MCF 10A (cell line): ENCODE results near the gene TACSTD2. TPM values are rescaled to one million over a fixed set of nuclear protein-coding genes. Genes with fewer than 3 reads are reported as not detected.
"Not testable (repeated sequence)": the region's sequence is repeated elsewhere in the genome, so short reads cannot be mapped to it uniquely, and the experiment has no call there.

Source experiments
- BruUV-seq: library from RNA; stranded (reverse); fragments of 400-500 nt; replicated peaks from 2 replicates; lab custom pipeline; 2021; lab: Mats Ljungman, UMichigan
- CTCF ChIA-PET: fragments of 300-600 bp; sonication (Branson Sonifier 250); formaldehyde crosslinking; extraction: SDS; loops from one replicate; lab custom pipeline; 2021; ENCODE audit warnings: antibody characterized with exemption, inconsistent platforms; lab: Yijun Ruan, JAX
- POLR2A ChIA-PET: fragments of 300-600, 350-650 bp; sonication (Branson Sonifier 250); formaldehyde crosslinking; extraction: SDS; loops from one replicate; lab custom pipeline; 2020; ENCODE audit warnings: antibody characterized with exemption, inconsistent platforms; lab: Yijun Ruan, JAX
- DNase-seq: peaks from one replicate; pipeline ENCODE4 v3.0.0-alpha.2; 2018; ENCODE audit not compliant: unreplicated experiment
- H3K27ac Mint-ChIP-seq: one replicate; pipeline ENCODE4 v1.8.0; 2022; ENCODE audit warnings: mild to moderate bottlenecking, low read depth, mixed read lengths; ENCODE audit not compliant: unreplicated experiment
- H3K27me3 Mint-ChIP-seq: one replicate; pipeline ENCODE4 v1.8.0; 2022; ENCODE audit warnings: mixed read lengths; ENCODE audit not compliant: insufficient read depth, unreplicated experiment
- H3K36me3 Mint-ChIP-seq: one replicate; pipeline ENCODE4 v1.8.0; 2022; ENCODE audit warnings: mild to moderate bottlenecking, moderate library complexity, mixed read lengths; ENCODE audit not compliant: insufficient read depth, unreplicated experiment
- H3K4me1 Mint-ChIP-seq: one replicate; pipeline ENCODE4 v1.8.0; 2022; ENCODE audit warnings: mixed read lengths; ENCODE audit not compliant: insufficient read depth, unreplicated experiment
- H3K4me3 Mint-ChIP-seq: one replicate; pipeline ENCODE4 v1.8.0; 2022; ENCODE audit warnings: mild to moderate bottlenecking, moderate library complexity, mixed read lengths; ENCODE audit not compliant: unreplicated experiment
- H3K9me3 Mint-ChIP-seq: one replicate; pipeline ENCODE4 v1.8.0; 2022; ENCODE audit warnings: mixed read lengths; ENCODE audit not compliant: unreplicated experiment
- intact Hi-C: fragments of 100-400 bp; cut with micrococcal nuclease; formaldehyde crosslinking; loops from 2 replicates; pipeline ENCODE4 v1.14.1; 2022
- total RNA-seq: library from RNA; stranded (reverse); gene quantifications from 2 replicates; pipeline ENCODE4 v1.2.3, GENCODE V29; 2022
- TF ChIP-seq, protein P1 (sequence below): fragments of 200-600 bp; IDR thresholded peaks from one replicate; pipeline ENCODE4 v1.8.0; 2022; ENCODE audit warnings: antibody characterized with exemption, mild to moderate bottlenecking; ENCODE audit not compliant: unreplicated experiment

Gene TACSTD2
- total RNA-seq, 1 experiment from 2014 or later = 14.8 TPM

DNA sequence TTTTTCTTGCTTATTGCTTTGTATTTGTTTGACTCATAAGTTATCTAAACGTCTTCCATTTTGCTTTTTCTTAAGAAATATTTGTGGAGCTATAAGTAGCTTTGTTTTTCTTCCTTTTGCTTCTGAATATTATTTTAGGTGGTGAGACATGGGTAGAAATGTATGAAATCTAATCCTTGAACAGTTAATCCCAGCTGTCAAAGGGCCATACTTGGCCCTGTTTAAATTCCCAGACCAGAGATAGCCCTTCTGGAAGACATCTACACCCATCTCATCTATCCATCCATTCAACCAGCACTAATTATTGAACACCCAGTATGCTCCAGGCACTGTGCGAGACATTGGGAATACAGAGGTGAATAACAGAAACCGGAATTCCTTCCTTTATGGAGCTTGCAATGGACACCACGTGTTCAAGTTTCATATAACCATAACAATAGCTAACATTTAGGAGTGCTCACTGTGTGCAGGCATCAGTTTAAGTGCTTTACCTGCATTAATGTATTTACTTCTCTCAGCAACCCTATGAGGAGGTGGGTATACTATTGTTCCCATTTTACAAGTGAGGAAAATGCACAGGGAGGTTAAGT, 8.7 kb downstream of the TACSTD2 start:
- H3K27me3 Mint-ChIP-seq = no peaks in the 10 kb centered on the region
- peaks cover 6% of the 10 kb centered on the region for H3K36me3 Mint-ChIP-seq
- no peak for DNase-seq
- no TSS peak for BruUV-seq
- peaks cover 20% of the 10 kb centered on the region for H3K4me1 Mint-ChIP-seq
- TF ChIP-seq, protein P1, sequence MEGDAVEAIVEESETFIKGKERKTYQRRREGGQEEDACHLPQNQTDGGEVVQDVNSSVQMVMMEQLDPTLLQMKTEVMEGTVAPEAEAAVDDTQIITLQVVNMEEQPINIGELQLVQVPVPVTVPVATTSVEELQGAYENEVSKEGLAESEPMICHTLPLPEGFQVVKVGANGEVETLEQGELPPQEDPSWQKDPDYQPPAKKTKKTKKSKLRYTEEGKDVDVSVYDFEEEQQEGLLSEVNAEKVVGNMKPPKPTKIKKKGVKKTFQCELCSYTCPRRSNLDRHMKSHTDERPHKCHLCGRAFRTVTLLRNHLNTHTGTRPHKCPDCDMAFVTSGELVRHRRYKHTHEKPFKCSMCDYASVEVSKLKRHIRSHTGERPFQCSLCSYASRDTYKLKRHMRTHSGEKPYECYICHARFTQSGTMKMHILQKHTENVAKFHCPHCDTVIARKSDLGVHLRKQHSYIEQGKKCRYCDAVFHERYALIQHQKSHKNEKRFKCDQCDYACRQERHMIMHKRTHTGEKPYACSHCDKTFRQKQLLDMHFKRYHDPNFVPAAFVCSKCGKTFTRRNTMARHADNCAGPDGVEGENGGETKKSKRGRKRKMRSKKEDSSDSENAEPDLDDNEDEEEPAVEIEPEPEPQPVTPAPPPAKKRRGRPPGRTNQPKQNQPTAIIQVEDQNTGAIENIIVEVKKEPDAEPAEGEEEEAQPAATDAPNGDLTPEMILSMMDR = no peak
- H3K27ac Mint-ChIP-seq = no peak overlapping the region
- intact Hi-C loops = no loop called here
- H3K9me3 Mint-ChIP-seq = no peaks in the 10 kb centered on the region
- CTCF ChIA-PET = interaction anchor here (0.5 to 1.9 kb wide), 8 partner anchors 17 to 1860 kb away, joined by 3 to 8 read pairs (median 3); no protein-coding TSS in a partner anchor
- no peak overlapping the region for H3K4me3 Mint-ChIP-seq
- POLR2A ChIA-PET = interaction anchor here (0.9 to 2.2 kb wide), 5 partner anchors 16 to 50 kb away, joined by 3 to 7 read pairs (median 4); partner anchors contain the start of gene OMA1

- DNase-seq = no peak
- Mint-ChIP-seq H3K27me3 (no peaks in the 10 kb centered on the region), H3K4me1 (peaks cover 9% of the 10 kb centered on the region), H3K9me3 (no peaks in the 10 kb centered on the region), H3K4me3 (no peak overlapping the region), H3K27ac (no peak overlapping the region), H3K36me3 (peaks cover 6% of the 10 kb centered on the region)
- intact Hi-C loops = no loop called here
- TF ChIP-seq, protein P1 = no peak
- no TSS peak for BruUV-seq
- ChIA-PET CTCF (interaction anchor here (0.5 to 1.4 kb wide), 2 partner anchors 19 to 137 kb away, joined by 4 read pairs; no protein-coding TSS in a partner anchor), POLR2A (interaction anchor here (1.7 kb wide), 1 partner anchor 52 kb away, joined by 3 read pairs; no protein-coding TSS in a partner anchor)
Observed at GRCh38 chr1:58566339-58566738, 10.7 kb downstream of the TACSTD2 start.

DNA sequence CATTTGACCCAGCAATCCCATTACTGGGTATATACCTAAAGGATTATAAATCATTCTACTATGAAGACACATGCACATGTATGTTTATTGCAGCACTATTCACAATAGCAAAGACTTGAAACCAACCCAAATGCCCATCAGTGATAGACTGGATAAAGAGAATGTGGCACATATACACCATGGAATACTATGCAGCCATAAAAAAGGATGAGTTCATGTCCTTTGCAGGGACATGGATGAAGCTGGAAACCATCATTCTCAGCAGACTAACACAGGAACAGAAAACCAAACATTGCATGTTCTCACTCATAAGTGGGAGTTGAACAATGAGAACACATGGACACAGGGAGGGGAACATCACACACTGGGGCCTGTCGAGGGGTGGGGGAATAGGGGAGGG, 13.3 kb downstream of the TACSTD2 start:
- intact Hi-C loops, DNase-seq, H3K9me3 Mint-ChIP-seq, H3K36me3 Mint-ChIP-seq, H3K4me1 Mint-ChIP-seq, BruUV-seq, H3K27ac Mint-ChIP-seq, H3K27me3 Mint-ChIP-seq, H3K4me3 Mint-ChIP-seq: not testable (repeated sequence)
- ChIA-PET POLR2A (interaction anchor here (0.5 to 3.3 kb wide), 2 partner anchors 8 to 48 kb away, joined by 3 to 17 read pairs; no protein-coding TSS in a partner anchor), CTCF (interaction anchor here (1.1 kb wide), 1 partner anchor 17 kb away, joined by 3 read pairs; the partner anchor contains the start of gene OMA1)

DNA sequence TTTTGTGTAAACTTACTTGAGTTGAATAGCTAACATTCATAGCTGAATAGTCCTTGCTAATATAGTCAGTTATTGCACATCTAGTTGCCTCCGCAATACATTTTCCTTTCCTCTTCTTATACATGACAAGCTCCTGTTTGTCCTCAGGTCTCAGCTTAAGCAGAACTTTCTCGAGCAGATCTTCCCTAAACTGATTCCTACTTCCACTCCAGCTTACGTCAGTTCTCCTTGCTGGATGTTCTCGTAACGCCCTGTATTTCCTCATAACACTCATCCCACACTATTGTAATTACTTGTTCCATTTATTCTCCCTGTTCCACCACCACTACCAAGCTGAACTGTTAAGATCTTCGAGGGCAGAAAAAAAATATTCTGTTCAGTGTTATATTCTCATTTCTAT, 15.4 kb downstream of the TACSTD2 start:
- intact Hi-C loops = no loop called here
- TF ChIP-seq, protein P1 = no peak
- BruUV-seq = no TSS peak
- CTCF ChIA-PET = interaction anchor here (0.7 to 1.5 kb wide), 5 partner anchors 11 to 92 kb away, joined by 3 to 6 read pairs (median 4); no protein-coding TSS in a partner anchor
- H3K27me3 Mint-ChIP-seq = no peaks in the 10 kb centered on the region
- POLR2A ChIA-PET = interaction anchor here (0.7 to 3.3 kb wide), 4 partner anchors 11 to 853 kb away, joined by 3 to 17 read pairs (median 6); no protein-coding TSS in a partner anchor
- H3K9me3 Mint-ChIP-seq = no peaks in the 10 kb centered on the region
- H3K36me3 Mint-ChIP-seq = peaks cover 6% of the 10 kb centered on the region
- H3K4me1 Mint-ChIP-seq = no peaks in the 10 kb centered on the region
- no peak for DNase-seq
- H3K4me3 Mint-ChIP-seq = no peak overlapping the region
- no peak overlapping the region for H3K27ac Mint-ChIP-seq
